ENCODE data around the gene API5. TPM values are rescaled to one million over a fixed set of nuclear protein-coding genes. Genes with fewer than 3 reads are reported as not detected.

API5 gene
- total and polyA plus RNA-seq, 2 donors from 2014 or later, result 48.5 to 89.0 TPM

DNA sequence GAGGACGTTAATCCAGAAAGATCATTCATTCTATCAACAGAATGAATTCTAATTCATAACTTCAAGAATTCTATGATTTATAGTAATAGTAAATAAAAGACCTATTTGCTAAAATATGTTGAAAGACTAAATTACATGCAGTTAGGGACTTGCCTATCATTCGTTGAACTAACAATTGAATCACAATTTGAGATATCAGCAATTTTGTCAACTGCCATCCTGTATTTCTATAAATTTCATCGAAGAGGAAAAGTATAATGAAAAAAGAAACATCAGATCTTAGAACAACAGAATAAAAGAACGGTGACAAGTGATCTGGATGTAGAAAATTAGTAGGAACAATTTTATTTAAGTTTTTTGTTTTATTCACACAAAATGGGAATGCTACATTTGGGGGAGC lies 42.5 kb downstream of the API5 start:
- FAIRE-seq (no peak), DNase-seq (no peak)
- H3K4me3 ChIP-seq (ENCODE audit: low read length in 3 of 3), result no peak overlapping the region
- H3K4me1 ChIP-seq (ENCODE audit: control insufficient read depth in 2 of 3, insufficient read depth in 2 of 3, low read depth in 1 of 3, low read length in 3 of 3), result no peaks in the 10 kb centered on the region
- no peak overlapping the region for H3K9ac ChIP-seq (ENCODE audit: low read length in 3 of 3)
- TF ChIP-seq, protein P1, sequence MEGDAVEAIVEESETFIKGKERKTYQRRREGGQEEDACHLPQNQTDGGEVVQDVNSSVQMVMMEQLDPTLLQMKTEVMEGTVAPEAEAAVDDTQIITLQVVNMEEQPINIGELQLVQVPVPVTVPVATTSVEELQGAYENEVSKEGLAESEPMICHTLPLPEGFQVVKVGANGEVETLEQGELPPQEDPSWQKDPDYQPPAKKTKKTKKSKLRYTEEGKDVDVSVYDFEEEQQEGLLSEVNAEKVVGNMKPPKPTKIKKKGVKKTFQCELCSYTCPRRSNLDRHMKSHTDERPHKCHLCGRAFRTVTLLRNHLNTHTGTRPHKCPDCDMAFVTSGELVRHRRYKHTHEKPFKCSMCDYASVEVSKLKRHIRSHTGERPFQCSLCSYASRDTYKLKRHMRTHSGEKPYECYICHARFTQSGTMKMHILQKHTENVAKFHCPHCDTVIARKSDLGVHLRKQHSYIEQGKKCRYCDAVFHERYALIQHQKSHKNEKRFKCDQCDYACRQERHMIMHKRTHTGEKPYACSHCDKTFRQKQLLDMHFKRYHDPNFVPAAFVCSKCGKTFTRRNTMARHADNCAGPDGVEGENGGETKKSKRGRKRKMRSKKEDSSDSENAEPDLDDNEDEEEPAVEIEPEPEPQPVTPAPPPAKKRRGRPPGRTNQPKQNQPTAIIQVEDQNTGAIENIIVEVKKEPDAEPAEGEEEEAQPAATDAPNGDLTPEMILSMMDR (IDR thresholded peaks at IDR 0.05; ENCODE audit: borderline replicate concordance, extremely low read depth, insufficient read depth), result no peak
- H3K27me3 ChIP-seq (ENCODE audit: control insufficient read depth, insufficient read depth, low read length), result no peaks in the 10 kb centered on the region
- H3K27ac ChIP-seq (ENCODE audit: low read depth in 2 of 2, low read length in 2 of 2), result no peak overlapping the region
- no peaks in the 10 kb centered on the region for H3K9me3 ChIP-seq (ENCODE audit: control insufficient read depth in 2 of 3, insufficient read depth in 1 of 3, low read length in 3 of 3)
- no peaks in the 10 kb centered on the region for H3K36me3 ChIP-seq (ENCODE audit: control insufficient read depth in 2 of 3, insufficient read depth in 3 of 3, low read length in 3 of 3)
- intact Hi-C loops (cut with DNase I), result no loop called here

DNA sequence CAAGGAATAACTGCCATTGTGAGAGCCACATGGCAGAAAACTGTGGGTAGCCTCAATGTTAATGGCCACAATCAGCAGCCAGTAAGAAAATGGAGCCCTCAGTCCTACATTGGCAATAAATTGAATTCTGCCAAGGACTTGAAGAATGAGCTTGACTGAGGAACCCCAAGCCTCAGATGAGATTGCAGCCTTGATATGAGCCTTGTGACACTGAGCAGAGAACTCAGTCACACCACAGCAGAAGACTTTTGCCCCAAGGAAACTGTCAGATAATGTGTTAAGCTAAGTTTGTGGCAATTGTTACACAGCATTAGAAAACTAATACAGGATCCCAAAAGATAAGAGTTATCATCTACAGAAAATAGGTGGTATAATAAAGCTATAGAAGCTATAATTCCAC lies 44.5 kb downstream of the API5 start:
- Histone ChIP-seq H3K27ac (ENCODE audit: low read depth in 2 of 2, low read length in 2 of 2) (no peak overlapping the region), H3K9ac (ENCODE audit: low read length in 3 of 3) (no peak overlapping the region), H3K4me1 (ENCODE audit: control insufficient read depth in 2 of 3, insufficient read depth in 2 of 3, low read depth in 1 of 3, low read length in 3 of 3) (peaks cover 0 to 11% (median 8%) of the 10 kb centered on the region in 3 donors), H3K9me3 (ENCODE audit: control insufficient read depth in 2 of 3, insufficient read depth in 1 of 3, low read length in 3 of 3) (no peaks in the 10 kb centered on the region), H3K36me3 (ENCODE audit: control insufficient read depth in 2 of 3, insufficient read depth in 3 of 3, low read length in 3 of 3) (no peaks in the 10 kb centered on the region), H3K4me3 (ENCODE audit: low read length in 3 of 3) (no peak overlapping the region), H3K27me3 (ENCODE audit: control insufficient read depth, insufficient read depth, low read length) (no peaks in the 10 kb centered on the region)
- FAIRE-seq, result no peak
- DNase-seq, result no peak
- TF ChIP-seq, protein P1 (IDR thresholded peaks at IDR 0.05; ENCODE audit: borderline replicate concordance, extremely low read depth, insufficient read depth), result no peak
- intact Hi-C loops (cut with DNase I), result no loop called here

DNA sequence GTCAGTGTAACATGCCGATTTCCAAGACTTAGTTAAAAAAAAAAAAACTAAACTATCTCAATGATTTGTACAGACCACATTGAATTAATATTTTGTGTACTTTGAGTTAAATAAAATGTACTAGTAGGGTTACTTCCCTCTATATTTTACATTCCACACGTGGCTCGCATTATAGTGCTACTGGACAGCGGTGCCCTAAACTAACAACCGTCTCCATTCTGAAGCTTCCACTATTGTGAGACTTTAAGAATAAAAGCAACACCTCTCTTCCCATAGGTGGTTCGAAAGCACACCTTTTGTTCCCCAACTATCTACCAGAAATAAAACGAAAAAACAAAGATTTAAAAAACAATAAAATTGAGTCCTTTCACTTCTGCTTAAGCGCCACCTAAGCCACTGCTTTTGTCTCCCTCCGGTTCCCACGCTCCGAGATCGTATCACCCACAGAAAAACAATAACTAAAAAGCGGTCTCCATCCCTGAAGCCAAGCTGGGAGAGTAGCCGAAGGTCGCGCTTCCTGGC lies 46.5 kb downstream of the API5 start:
- H3K27ac ChIP-seq (ENCODE audit: low read depth in 2 of 2, low read length in 2 of 2), result peak overlapping the region in 1 of 2 donors; percentile 92
- peak overlapping the region; percentile 83 to 95 (median 86) for H3K9ac ChIP-seq (ENCODE audit: low read length in 3 of 3)
- H3K4me3 ChIP-seq (ENCODE audit: low read length in 3 of 3), result peak overlapping the region; percentile 84 to 97 (median 91)
- no peaks in the 10 kb centered on the region for H3K36me3 ChIP-seq (ENCODE audit: control insufficient read depth in 2 of 3, insufficient read depth in 3 of 3, low read length in 3 of 3)
- H3K4me1 ChIP-seq (ENCODE audit: control insufficient read depth in 2 of 3, insufficient read depth in 2 of 3, low read depth in 1 of 3, low read length in 3 of 3), result peaks cover 0 to 13% (median 12%) of the 10 kb centered on the region in 3 donors
- intact Hi-C loops (cut with DNase I), result no loop called here
- H3K27me3 ChIP-seq (ENCODE audit: control insufficient read depth, insufficient read depth, low read length), result no peaks in the 10 kb centered on the region
- no peaks in the 10 kb centered on the region for H3K9me3 ChIP-seq (ENCODE audit: control insufficient read depth in 2 of 3, insufficient read depth in 1 of 3, low read length in 3 of 3)
- TF ChIP-seq, protein P1 (IDR thresholded peaks at IDR 0.05; ENCODE audit: borderline replicate concordance, extremely low read depth, insufficient read depth), result no peak
- FAIRE-seq (no peak), DNase-seq (no peak)

Measured in kidney (tissue), 14 donors.